IPS DF 4.7 (cell line): ENCODE measurements around the gene ZBTB16.

Experiments used
- DNase-seq: peaks from one replicate; pipeline ENCODE4 v3.0.0-alpha.2; 2013; ENCODE audit warnings: low spot score; ENCODE audit errors: extremely low read depth

The ZBTB16 gene

DNA sequence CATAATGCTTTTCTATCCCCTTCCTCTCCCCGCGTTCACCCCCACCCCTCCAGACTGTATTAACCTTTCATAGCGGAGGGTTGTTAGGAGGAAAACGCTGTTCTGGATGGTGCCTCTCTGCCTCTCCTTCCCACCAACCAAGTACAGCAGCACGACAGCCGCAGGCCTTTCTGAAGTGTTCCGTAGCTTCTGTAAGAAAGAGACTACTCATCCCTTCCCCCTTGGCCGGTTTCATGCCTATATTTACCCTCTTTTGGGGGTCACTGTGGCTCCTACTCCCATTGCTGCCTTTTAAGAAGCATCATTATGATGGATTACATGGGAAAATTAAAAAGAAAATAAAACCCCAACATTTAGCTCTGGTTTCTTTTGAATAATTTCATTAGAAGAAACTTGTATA, 46.5 kb downstream of the ZBTB16 start:
- DNase-seq, result no peak

DNA sequence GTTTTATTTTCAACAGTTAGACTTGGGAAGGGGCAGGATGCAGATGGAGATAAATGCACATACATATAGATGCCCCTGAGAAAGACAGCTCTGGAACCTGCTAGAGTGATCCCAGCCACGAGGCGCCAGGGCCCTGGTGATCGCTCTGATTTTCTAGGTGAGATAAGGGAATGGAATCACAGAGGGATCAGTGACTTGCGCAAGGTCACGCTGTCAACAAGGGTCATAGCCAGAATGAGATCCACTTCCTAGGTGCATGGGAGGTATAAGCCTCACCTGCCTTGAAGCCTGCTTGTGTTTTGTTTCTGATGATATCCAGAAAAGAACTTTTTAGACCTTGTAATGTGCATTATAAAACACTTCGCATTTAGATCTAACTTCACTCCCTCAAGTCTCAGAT, 47.5 kb downstream of the ZBTB16 start:
- no peak for DNase-seq

DNA sequence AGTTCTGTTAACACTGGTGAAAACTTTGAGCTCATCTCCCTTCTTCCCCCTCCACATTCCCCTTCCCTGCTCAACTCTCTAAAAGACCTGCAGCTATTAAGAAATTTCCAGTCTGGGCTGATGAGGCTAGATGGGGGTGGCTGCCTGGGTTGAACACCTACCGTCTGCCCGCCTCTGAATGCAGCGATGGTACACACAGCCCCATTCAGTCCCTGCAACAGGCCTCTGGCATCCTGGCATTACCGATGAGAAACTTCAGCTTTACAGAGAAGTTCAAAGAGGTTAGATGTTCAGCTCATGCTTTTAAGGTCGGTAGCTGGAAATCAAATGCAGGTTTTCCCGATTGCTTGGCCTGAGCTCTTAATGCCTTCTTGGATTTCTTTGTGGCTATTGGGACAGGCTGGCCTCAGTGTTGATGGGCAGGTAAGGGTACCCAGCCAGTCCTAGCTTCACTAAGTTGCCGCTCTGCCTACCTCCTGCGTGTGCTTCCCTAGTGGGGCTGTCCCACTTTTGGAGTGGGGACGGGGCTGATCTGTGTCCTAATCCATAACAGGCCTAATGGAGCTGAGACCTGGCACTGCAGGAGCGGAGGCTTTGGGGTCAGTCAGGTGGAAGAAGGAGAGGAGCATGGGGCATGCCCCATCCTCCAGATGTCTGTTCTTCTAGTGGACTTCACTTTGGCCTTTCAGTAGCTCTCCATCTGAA, 49.1 kb downstream of the ZBTB16 start:
- no peak for DNase-seq

DNA sequence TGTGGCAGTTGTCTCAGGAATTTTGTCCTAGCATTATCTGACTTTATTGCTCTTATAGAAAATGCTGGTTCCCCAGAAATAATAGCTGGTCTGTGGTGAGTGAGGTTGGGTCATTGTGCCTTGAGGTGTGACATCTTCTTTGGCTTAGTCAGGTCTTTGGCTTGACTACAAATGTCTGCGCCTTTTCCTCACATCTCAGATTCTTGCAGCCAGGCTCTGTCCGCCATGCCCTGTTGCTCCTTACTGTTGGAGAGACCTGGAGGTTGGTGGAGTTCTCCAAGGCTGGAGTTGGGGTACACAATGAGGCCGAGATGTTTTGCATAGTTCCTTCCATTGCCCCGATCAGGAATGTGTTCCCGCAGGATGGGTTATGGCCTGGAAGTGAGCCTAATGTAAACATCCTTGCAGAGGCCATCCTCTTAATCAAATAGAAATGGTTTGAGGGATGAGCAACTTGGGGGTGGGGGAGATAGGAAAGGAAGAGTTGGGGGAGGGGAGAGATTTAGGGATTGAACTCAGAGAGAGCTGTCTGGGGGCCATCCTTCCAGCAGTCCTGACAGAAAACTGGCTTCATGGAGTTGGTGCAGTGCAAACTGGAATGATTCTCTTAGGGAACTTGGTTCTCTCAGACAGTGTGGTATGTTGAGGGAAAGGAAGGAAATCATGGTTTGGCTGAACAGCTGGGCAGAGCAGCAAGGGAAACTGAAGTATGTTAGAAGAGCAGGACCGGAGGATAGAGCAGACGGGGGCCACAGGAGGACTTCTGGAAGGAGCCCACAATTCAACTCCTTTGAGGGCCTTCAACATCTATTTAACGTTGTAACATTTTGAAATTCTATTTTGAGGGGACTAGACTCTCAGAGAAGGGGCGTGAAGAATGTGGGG, 49.9 kb downstream of the ZBTB16 start:
- no peak for DNase-seq

DNA sequence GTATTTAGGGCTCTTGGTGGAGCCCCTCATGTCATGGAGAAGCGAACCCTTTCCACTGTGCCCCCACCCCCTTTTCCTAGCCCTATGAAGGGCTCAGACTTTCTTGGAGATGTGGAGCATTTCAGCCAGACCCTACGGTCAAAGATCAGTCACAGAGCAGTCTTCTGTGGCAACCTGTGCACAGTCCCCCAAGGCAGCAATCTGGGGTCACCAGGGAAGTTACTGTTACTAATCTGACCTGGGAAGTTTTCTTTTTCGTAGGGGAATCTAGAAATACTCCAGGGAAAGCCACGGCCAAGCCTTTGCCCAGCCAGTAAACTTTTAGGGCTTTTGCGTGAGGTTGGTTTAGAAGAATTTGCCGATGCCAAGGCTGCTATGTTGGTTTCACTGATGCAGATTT, 50.6 kb downstream of the ZBTB16 start:
- DNase-seq, result no peak

DNA sequence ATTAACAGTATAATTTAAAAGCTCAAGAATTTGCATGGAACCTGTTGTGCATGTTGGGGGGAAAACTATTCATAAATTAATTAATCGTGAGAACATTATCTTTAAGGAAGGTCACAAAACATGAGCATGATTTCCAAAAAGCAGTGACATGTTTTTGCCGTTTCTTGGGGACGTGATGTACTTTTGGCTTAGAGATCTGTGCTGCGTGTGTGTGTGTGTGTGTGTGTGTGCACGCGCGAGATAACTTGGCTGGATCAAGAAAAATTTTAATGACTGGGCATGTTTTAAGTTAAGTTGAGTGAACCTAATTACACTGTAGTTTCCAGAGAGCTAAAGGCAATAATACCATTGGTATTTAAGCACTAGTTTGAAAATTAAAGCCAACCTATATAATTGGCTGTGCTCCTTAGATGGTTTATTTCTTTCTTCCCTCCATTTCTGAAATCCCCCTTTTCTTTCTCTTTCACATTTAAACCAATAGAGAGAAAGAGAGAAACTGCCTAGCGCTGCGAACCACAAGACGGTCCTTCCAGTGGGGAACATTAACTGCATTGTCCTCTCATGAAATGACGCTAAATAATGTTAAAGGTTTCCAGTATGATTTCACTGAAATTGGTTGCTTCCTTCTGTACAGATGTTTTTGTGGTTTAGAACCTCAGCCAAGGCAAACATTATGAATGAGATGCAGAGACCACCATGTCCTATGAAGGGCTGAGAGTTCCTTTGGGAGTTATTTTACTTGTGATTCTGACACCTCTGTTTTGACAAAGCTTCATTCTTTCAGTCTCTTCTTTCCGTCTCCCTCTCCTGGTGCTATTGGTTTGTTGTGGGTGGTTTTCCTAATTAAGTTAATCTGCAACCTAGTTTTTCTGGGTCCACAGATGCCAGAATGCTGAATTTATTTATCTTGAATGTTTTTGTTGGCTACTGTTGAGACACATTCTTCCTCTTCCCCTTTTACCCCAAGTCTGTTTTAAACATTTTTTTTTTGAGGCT, 51.7 kb downstream of the ZBTB16 start:
- DNase-seq, result no peak

DNA sequence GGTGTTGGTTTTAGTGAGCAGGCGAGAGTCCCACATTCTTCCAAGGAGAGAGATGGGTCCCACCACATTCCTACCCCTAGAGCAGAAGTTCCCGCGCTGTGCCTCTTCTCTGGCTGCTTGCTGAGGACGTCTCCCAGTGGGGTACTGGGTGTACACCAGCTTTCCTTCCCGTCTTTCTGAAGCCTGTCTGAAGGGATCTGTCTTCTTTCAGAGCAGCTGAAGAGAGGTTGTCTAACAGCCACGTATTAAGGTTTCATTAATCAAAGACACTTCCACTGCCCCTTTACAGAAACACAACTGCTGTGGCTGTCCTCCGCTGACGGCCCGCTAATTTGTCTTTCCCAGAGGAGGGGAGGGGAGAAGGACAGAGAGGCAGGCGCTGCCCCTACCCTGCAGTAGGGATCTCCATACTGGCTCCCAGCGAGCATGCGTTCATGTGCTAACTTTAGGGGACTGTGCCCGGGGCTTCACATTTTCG, 56.0 kb downstream of the ZBTB16 start:
- no peak for DNase-seq

DNA sequence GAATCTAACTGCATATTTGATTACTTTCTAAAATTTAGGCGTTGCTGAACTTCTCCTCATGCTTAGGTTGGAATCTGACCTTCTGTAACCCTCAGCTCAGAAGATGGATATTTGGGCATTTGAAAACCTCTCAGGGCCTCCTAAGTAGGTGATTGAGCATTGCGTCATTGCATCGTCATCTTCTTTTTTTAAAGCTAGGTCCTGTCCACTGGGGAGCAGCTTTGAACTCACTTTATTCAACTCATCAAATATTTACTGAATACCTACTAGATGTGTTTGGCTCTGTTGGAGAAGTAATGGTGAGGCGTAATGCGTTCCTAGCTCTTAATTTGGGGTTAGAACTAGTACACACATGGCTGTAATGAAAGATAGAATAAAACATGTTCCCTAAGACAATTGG, 56.8 kb downstream of the ZBTB16 start:
- DNase-seq, result no peak

DNA sequence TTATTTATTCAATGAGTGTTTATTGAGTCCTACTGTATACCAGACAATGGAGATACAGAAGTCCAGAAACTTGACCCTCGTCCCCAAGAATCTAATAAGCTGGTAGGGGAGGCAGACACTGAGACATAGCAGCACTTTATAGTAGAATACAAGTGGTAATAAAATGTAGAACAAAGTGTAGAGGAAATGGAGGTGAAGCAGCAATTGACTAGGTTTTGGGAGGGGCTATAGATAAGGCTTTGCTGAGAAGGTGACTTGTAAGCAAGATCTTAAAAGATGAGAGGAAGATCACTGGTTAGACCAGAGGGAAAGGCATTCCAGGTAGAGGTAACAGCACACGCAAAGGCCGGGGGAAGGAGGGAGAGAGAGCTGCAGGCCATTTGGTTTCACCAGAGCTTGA, 57.3 kb downstream of the ZBTB16 start:
- DNase-seq, result no peak

DNA sequence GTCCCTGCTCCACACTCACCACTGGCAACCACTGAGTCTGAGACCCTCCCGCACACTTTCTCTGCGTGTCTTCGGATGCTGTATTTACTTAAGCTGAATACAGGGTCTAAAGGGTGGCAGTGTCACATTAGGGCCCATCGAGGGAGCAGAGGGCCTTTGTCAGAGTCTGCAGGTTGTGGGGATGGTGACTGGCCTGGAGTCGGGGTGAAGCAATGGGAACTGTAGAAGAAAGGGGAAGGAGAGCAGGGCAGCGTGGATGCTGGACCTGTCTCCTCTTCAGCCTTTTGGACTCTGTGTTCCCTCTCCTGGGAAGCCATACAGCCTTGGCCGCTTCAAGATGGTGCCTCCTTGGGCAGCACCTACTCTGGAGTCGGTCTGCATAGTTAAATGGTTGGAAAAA, 61.1 kb downstream of the ZBTB16 start:
- DNase-seq, result no peak

DNA sequence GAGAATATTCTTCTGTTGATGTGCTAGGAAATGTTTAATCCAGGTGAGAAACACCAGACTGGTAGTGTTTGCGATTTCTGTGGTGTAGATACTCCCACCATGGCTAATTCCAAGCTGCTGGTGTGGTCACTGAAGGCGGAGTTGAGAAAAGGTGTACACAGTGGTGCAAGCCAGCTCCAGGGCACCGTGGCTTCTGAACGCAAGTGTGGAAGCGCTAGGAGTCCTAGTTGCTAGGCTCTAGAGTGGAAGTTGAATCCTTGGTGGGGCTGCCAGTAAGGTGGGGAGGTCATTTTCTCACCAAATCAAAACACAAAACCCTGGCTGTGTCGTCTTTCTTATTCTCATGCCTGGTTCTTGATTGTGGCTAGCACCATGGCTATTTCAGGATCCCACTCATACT, 61.6 kb downstream of the ZBTB16 start:
- DNase-seq, result no peak

DNA sequence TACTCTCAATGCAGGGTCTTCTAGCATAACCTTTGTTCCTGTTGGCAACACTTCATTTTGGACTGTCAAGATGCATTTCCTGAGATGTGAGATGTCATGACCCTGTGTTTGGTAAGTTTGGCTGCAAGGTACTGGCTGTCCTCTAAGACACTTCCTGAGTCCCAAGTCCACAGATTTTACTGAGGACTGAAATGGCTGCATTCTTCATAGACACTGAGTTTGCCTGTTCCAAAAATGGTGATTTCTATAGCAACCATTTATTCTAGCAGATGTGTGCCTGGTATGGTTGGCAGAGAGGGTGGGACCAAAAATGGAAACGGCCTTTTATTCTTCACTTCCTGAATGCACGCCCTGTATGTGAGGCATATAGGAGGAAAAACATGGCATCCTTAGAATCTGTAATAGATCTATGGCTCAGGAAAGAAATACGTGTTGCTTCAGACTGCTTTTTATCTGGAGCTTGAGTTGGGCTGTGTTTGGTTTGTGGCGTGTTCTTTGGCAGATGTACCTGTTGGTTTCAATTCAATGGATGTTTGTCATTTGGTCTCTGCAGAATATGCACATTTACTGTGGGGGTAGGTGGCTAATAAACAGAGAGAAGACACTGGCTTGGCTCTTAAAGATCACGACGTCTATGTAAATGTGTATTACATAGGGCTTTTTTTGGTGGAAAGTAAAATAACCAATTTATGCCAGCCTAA, 62.4 kb downstream of the ZBTB16 start:
- DNase-seq, result no peak

DNA sequence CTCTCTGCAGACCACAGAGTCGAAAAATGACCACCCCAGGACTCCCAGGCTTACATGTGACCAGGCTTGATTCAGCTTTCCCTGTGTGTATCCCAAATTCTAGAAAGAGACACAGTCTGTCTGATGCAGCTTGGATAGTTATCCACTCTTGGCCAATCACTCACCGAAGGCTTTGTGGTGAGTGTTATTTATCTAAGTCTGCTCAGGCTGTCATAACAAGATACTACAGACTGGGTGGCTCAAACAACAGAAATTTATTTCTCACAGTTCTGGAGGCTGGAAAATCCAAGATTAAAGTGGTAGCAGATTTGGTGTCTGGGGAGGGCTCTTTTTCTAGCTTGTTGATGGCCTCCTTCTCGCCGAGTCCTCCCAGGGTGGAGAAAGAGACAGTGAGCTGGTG, 63.2 kb downstream of the ZBTB16 start:
- DNase-seq, result no peak

DNA sequence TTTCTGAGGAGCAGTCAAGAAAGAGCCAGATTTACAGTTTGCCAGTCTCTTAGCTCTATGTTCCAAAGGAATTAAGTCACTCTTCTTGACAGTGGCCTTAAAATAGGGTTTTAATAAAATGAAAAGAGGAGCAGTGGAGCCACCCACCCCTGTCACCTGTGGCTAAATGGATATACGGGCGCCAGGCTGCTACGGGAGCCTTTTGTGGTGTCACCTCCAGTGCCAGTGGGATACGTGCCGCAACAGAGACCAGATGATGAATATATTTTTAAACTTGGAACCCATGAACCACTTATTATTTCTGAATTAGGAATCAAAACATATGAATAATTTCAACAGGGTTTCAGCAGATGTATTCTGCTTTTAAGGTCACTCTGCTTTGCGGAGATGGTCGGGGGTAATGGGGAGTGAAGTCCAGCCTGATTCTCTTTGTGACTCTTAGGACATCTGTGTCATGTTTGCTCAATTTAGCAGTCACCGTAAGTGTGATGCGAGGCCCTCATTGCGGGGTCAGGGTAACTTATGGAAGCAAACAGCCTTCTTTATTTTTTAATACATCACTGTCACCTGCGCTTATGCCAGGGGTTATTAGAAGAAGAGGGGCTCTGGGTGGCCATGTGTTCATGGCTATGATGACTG, 64.3 kb downstream of the ZBTB16 start:
- DNase-seq, result no peak

DNA sequence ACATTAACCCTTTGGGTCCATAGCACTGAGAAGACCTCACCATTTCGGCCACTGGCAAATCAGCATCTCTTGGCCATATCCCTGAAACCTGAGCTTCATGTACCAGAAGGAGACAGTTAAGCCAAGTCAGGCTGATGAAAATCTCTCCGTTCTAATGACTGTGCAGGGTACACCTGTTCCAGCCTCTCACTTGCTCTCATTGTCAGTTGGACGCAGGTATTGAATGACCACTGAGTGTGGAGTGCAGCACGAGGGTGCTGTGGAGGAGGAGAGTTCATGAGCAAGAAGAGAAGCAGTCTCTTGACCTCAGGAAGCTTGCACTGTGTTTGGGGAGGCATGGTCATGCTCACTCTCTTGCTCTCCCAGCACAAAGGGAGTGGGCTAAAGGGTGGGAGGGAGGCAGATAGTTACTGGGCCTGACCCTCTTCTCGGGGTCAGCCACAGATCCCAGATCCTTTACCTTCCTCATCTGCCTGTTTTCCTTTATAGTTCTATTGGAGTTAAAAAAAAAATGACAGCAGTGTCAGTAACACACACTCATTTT, 65.2 kb downstream of the ZBTB16 start:
- DNase-seq, result no peak

DNA sequence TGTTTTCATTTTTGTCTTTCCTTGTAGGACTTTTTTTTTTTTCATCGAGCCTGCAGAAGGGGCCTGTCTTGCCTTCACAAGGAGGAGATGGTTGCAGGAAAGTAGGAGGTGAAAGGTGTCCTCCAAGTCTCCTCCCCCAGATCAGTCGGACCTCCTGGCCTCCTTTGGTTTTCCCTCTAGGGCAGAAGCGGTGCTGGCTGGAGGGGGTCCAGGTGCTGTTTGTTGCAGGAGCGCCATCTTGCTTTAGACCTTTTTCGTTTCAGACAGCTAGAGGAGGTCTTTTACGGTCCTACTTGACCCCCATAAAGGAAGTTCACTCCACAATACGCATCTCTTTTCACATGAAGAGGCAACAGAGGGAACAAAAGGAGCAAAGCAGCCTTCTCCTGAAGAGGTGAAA, 66.0 kb downstream of the ZBTB16 start:
- DNase-seq, result no peak

DNA sequence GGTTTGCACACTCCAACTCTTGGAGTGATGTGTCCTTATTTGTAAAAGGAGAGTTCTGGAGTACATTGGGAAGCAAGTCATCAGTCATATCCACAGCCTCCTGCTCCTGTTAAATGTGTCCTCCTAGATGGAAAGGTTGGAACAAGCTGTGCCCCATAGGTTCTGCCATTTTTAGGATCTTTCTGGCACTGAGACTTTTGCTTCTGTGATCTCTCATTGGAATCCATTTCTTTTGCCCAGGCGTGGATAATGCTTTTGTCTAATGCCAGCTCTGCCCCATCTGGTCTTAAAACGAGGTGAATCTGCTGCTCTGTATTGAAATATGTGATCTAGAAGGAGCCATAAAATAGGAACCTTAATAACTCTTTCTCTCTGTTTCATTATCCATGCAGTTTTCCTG, 66.4 kb downstream of the ZBTB16 start:
- no peak for DNase-seq

DNA sequence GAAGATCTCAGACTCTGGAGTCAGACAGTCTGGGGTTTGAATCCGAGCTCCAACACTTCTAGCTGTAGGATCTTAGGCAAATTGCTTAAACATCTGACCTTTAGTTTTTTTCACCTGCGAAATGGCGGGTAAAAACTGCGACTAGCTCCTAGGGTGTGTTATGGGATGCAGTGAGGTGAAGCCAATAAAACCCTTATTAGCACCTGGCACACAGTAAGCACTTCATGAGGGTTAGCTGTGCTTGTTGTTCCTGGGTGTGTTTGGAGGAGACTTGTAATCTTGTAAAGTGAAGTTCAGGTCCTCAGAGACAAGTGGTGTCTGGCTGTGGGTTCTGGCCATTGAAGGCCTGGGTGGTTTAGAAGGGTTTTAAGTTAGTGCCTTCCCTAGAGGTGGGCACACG, 68.9 kb downstream of the ZBTB16 start:
- no peak for DNase-seq

DNA sequence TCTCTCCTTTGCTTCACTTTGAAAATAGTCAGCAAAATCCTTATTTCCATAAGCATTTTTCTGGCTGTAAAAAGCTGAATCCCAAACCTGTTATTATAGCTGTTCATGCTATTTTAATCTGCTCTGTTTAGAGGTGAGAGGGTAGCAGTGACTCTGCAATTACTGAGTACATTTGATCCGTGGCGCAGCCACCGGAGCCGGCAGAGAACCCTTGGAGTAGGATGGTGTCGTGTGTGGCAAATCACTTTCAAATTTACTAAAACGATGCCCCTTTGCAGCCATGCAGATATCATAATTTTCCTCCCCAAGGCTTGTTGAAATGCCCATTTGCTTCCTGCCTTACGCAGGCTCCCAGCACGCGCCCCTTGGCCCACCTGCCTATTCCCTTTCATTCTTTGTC, 69.6 kb downstream of the ZBTB16 start:
- DNase-seq, result no peak

DNA sequence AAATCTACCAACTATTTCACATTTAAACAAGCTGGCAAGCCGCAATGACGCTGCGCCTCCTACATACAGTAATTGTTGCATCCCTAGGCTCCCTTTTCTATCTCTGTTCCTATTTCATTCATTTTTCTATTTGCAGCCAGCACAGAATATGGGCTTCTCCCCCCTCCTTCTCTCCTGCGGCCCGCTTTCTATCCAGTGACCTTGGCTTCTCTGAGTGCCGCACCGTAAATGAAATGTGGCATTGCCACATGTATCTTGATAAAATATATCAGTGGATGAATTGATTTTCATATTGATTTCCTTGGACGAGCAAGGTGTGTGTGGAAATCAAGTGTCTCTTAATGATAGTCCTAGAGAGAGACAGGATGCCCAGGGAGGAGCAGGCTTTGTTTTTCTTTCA, 70.2 kb downstream of the ZBTB16 start:
- no peak for DNase-seq
